Endothelial cell of umbilical vein (primary cell): Measurements from ENCODE around the gene CLDN8. TPM values are rescaled to one million over a fixed set of nuclear protein-coding genes. Genes with fewer than 3 reads are reported as not detected.

Experiments
- BruUV-seq: library from RNA; stranded (reverse); fragments of 400-500 nt; replicated peaks from 2 replicates; lab custom pipeline; 2021; lab: Mats Ljungman, UMichigan
- CTCF ChIA-PET: fragments of 300-600, 350-600 bp; sonication (Branson Sonifier 250); formaldehyde crosslinking; loops from one replicate; lab custom pipeline; 2021; ENCODE audit warnings: antibody characterized with exemption, inconsistent platforms; lab: Charles Lee
- POLR2A ChIA-PET: fragments of 300-600, 350-600 bp; sonication (Branson Sonifier 250); formaldehyde crosslinking; loops from one replicate; lab custom pipeline; 2021; ENCODE audit warnings: antibody characterized with exemption, inconsistent platforms; lab: Charles Lee
- DNase-seq: peaks from one replicate; pipeline ENCODE4 v3.0.0-alpha.2; 2011; ENCODE audit warnings: low read depth, low spot score
- FAIRE-seq: peaks from 2 replicates; lab custom pipeline; 2011; peaks lifted over from hg19 to GRCh38; lab: Jason Lieb, UNC
- H2AFZ ChIP-seq: 2 replicates; pipeline ENCODE4 v1.6.0; 2012; ENCODE audit warnings: low read depth, low read length, control low read depth, inconsistent platforms
- H3K27ac ChIP-seq: 2 replicates; pipeline ENCODE4 v1.5.1; 2011; ENCODE audit warnings: low read depth, mild to moderate bottlenecking, control low read depth, low read length, moderate library complexity; ENCODE audit not compliant: insufficient read depth
- H3K27me3 ChIP-seq, 2 experiments: 2 replicates each; pipeline versions ENCODE4 v1.6.0 to v1.6.1; 2011; ENCODE audit warnings: low read length in 2 of 2, mixed read lengths in 1 of 2; ENCODE audit not compliant: control insufficient read depth in 2 of 2, insufficient read depth in 2 of 2
- H3K36me3 ChIP-seq, 2 experiments: 2 replicates in 1 of 2; 3 replicates in 1 of 2; pipeline ENCODE4 v1.5.1; 2011; ENCODE audit warnings: low read length in 2 of 2, mild to moderate bottlenecking in 1 of 2, moderate library complexity in 1 of 2; ENCODE audit not compliant: control insufficient read depth in 2 of 2, insufficient read depth in 2 of 2; ENCODE audit errors: extremely low read depth in 1 of 2
- H3K4me1 ChIP-seq: 3 replicates; pipeline ENCODE4 v1.5.1; 2011; ENCODE audit warnings: mild to moderate bottlenecking, low read length; ENCODE audit not compliant: control insufficient read depth, insufficient read depth; ENCODE audit errors: extremely low read depth
- H3K4me2 ChIP-seq: 2 replicates; pipeline ENCODE4 v1.6.1; 2011; ENCODE audit warnings: low read length, control low read depth, mixed read lengths; ENCODE audit not compliant: insufficient read depth
- H3K4me3 ChIP-seq, 3 experiments: fragments of 200-600 bp in 1 of 3; sonication (generic), shearing (Covaris generic) in 1 of 3; replicated peaks in 1 of 3; 2 replicates each; pipeline ENCODE4 v1.5.1; 2011 to 2016; ENCODE audit warnings: control low read depth in 3 of 3, low read length in 3 of 3, mild to moderate bottlenecking in 2 of 3, inconsistent platforms in 1 of 3, low read depth in 1 of 3, moderate library complexity in 1 of 3; ENCODE audit not compliant: insufficient read depth in 1 of 3
- H3K79me2 ChIP-seq: 2 replicates; pipeline ENCODE4 v1.6.0; 2012; ENCODE audit warnings: low read length, inconsistent platforms; ENCODE audit not compliant: control insufficient read depth, insufficient read depth
- H3K9ac ChIP-seq: replicated peaks from 2 replicates; pipeline ENCODE3; 2011; ENCODE audit warnings: low read length, control low read depth; ENCODE audit not compliant: insufficient read depth; ENCODE audit errors: extremely low read depth
- H3K9me1 ChIP-seq: replicated peaks from 3 replicates; pipeline ENCODE4 v1.6.0; 2011; ENCODE audit warnings: mild to moderate bottlenecking, low read length; ENCODE audit not compliant: control insufficient read depth, insufficient read depth; ENCODE audit errors: extremely low read depth
- H3K9me3 ChIP-seq: replicated peaks from 2 replicates; pipeline ENCODE4 v1.5.1; 2012; ENCODE audit warnings: low read length, inconsistent platforms; ENCODE audit not compliant: control insufficient read depth, insufficient read depth
- H4K20me1 ChIP-seq: replicated peaks from 2 replicates; pipeline ENCODE3; 2011; ENCODE audit warnings: mild to moderate bottlenecking, low read length; ENCODE audit not compliant: control insufficient read depth, insufficient read depth; ENCODE audit errors: extremely low read depth
- CTCF ChIP-seq, 2 donors: IDR thresholded peaks; 1 replicate in 1 of 2; 2 replicates in 1 of 2; pipeline ENCODE4 v1.5.1; 2011; ENCODE audit warnings: low read length in 2 of 2, mild to moderate bottlenecking in 2 of 2, moderate library complexity in 2 of 2, control low read depth in 1 of 2, inconsistent platforms in 1 of 2, low read depth in 1 of 2; ENCODE audit not compliant: insufficient read depth in 1 of 2; ENCODE audit errors: extremely low read depth in 1 of 2
- EZH2 ChIP-seq: IDR thresholded peaks from 2 replicates; pipeline ENCODE4 v1.6.1; 2012; ENCODE audit warnings: borderline replicate concordance, low read depth, mild to moderate bottlenecking, moderate library complexity, low read length, inconsistent platforms; ENCODE audit not compliant: severe bottlenecking
- FOS ChIP-seq: IDR thresholded peaks from 2 replicates; pipeline ENCODE4 v1.6.1; 2011; ENCODE audit warnings: mild to moderate bottlenecking, low read length, moderate library complexity, borderline replicate concordance; ENCODE audit not compliant: insufficient read depth
- GATA2 ChIP-seq: IDR thresholded peaks from 2 replicates; pipeline ENCODE4 v1.7.0; 2011; ENCODE audit warnings: low read depth, mild to moderate bottlenecking, moderate library complexity, mixed read lengths, low read length; ENCODE audit not compliant: insufficient read length, insufficient read depth
- JUN ChIP-seq: IDR thresholded peaks from 2 replicates; pipeline ENCODE4 v1.6.1; 2011; ENCODE audit warnings: borderline replicate concordance, low read depth; ENCODE audit not compliant: insufficient read length, insufficient read depth
- MAX ChIP-seq: IDR thresholded peaks from 2 replicates; pipeline ENCODE4 v1.6.1; 2011; ENCODE audit not compliant: insufficient read depth, insufficient read length
- MYC ChIP-seq: IDR thresholded peaks from one replicate; pipeline ENCODE4 v1.6.1; 2011; ENCODE audit warnings: mild to moderate bottlenecking, low read depth, low read length
- POLR2A ChIP-seq: IDR thresholded peaks from 2 replicates; pipeline ENCODE4 v1.6.1; 2012; ENCODE audit warnings: low read depth, mild to moderate bottlenecking, control low read depth, low read length
- POLR2AphosphoS5 ChIP-seq: IDR thresholded peaks from 2 replicates; pipeline ENCODE4 v1.6.1; 2012; ENCODE audit warnings: low read depth, mild to moderate bottlenecking, control low read depth, low read length, moderate library complexity; ENCODE audit not compliant: insufficient read depth
- dilution Hi-C: fragments of 300-500 bp; cut with MboI; formaldehyde crosslinking; loops from one replicate; pipeline ENCODE4 v1.15.0; 2019; ENCODE audit warnings: low sequenced_read_pairs; ENCODE audit not compliant: extremely low pct_ligation_motif_present
- intact Hi-C: fragments of 100-400 bp; cut with micrococcal nuclease; formaldehyde crosslinking; loops from one replicate; pipeline ENCODE4 v1.10.0; 2022
- polyA plus RNA-seq, 4 experiments: library from polyadenylated mRNA; depleted of rRNA in 3 of 4; stranded (reverse) in 3 of 4; unstranded in 1 of 4; fragments of >200 nt; gene quantifications; 2 replicates each; pipeline versions ENCODE4 v1.2.1 to v1.2.3, GENCODE V29; 2011 to 2012; ENCODE audit warnings: missing spikeins in 1 of 4
- total RNA-seq: library from RNA; stranded (reverse); gene quantifications from 2 replicates; pipeline ENCODE4 v1.2.3, GENCODE V29; 2021

Gene CLDN8
- total and polyA plus RNA-seq, 2 donors (not counting 3 experiments of a cell fraction or from before 2014, with no cell fraction given): not detected

- intact Hi-C loops: no loop called here
Measured at GRCh38 chr21:30255679-30256078, 39.8 kb upstream of the CLDN8 start.

More at GRCh38 chr21:30255679-30256078, 39.8 kb upstream of the CLDN8 start:
- no peak overlapping the region for H3K27ac ChIP-seq
- TF ChIP-seq POLR2A: no peak
- TF ChIP-seq EZH2: no peak
- TF ChIP-seq FOS: no peak
- no peak for TF ChIP-seq GATA2
- TF ChIP-seq MYC: no peak
- TF ChIP-seq MAX: no peak
- no peak for TF ChIP-seq JUN
- TF ChIP-seq CTCF (IDR thresholded peaks at IDR 0.05; ENCODE audit: extremely low read depth in 1 of 2, insufficient read depth in 1 of 2, low read depth in 1 of 2, low read length in 2 of 2): no peak
- no peak for TF ChIP-seq POLR2AphosphoS5
- H3K79me2 ChIP-seq: no peaks in the 10 kb centered on the region
- dilution Hi-C loops: no loop called here
- ChIA-PET CTCF (no interaction called here), POLR2A (no interaction called here)
- no peaks in the 10 kb centered on the region for H3K4me1 ChIP-seq
- H3K9me3 ChIP-seq: no peaks in the 10 kb centered on the region
- no peaks in the 10 kb centered on the region for H3K36me3 ChIP-seq
- no TSS peak for BruUV-seq
- no peaks in the 10 kb centered on the region for H3K9me1 ChIP-seq
- H3K4me2 ChIP-seq: no peak overlapping the region
- H4K20me1 ChIP-seq: no peaks in the 10 kb centered on the region
- no peak overlapping the region for H3K9ac ChIP-seq
- no peak overlapping the region for H2AFZ ChIP-seq
- H3K4me3 ChIP-seq: no peak overlapping the region
- no peaks in the 10 kb centered on the region for H3K27me3 ChIP-seq
- DNase-seq (no peak), FAIRE-seq (no peak)
